Stomach (tissue), 4 donors: ENCODE data around the gene EFCC1.

Experiments
- CTCF ChIP-seq, 7 experiments: fragments of 450-650 bp in 4 of 7; fragments of 200-600 bp in 3 of 7; sonication (generic) in 3 of 7; IDR thresholded peaks; one replicate each; pipeline ENCODE4 v1.5.1; 2016 to 2019; ENCODE audit warnings: antibody characterized with exemption in 7 of 7, control low read depth in 2 of 7, mild to moderate bottlenecking in 1 of 7
- EP300 ChIP-seq: sonication (generic); formaldehyde crosslinking; IDR thresholded peaks from one replicate; pipeline ENCODE4 v1.6.1; 2017; ENCODE audit warnings: antibody characterized with exemption
- POLR2A ChIP-seq, 4 donors: fragments of 450-650 bp; IDR thresholded peaks; one replicate each; pipeline ENCODE4 v1.6.1; 2016; ENCODE audit warnings: antibody characterized with exemption in 4 of 4, control low read depth in 2 of 4, mild to moderate bottlenecking in 1 of 4, moderate library complexity in 1 of 4
- POLR2AphosphoS5 ChIP-seq, 3 donors: sonication (generic); formaldehyde crosslinking; IDR thresholded peaks; one replicate each; pipeline ENCODE4 v1.6.1; 2016; ENCODE audit warnings: antibody characterized with exemption in 3 of 3

GRCh38 chr3:129058441-129059200, 57.5 kb downstream of the EFCC1 start:
- TF ChIP-seq POLR2A (IDR thresholded peaks at IDR 0.05) (no peak), CTCF (IDR thresholded peaks at IDR 0.05) (no peak), EP300 (no peak), POLR2AphosphoS5 (IDR thresholded peaks at IDR 0.05) (no peak)
